GM12878 (cell line): ENCODE data around the gene TAAR2. TPM values are rescaled to one million over a fixed set of nuclear protein-coding genes. Genes with fewer than 3 reads are reported as not detected.

Experiments
- ATAC-seq: fragments of 200-7000 bp; cut with Tn5 transposase; 3 replicates; pipeline ENCODE4 v1.9.1; 2020; ENCODE audit warnings: mild to moderate bottlenecking, moderate library complexity
- BruUV-seq: library from RNA; stranded (reverse); fragments of 400-500 nt; replicated peaks from 2 replicates; lab custom pipeline; 2021; lab: Mats Ljungman, UMichigan
- CTCF ChIA-PET: fragments of 300-600 bp; sonication (Branson Sonifier 250); formaldehyde crosslinking; extraction: SDS; loops from one replicate; lab custom pipeline; 2021; ENCODE audit warnings: inconsistent platforms; lab: Yijun Ruan, JAX
- POLR2A ChIA-PET: fragments of 350-600 bp; formaldehyde crosslinking; extraction: SDS; loops from one replicate; lab custom pipeline; 2021; ENCODE audit warnings: inconsistent platforms; lab: Charles Lee
- RAD21 ChIA-PET: fragments of 300-600 bp; sonication (Branson Sonifier 250); formaldehyde crosslinking; loops from one replicate; lab custom pipeline; 2023; ENCODE audit warnings: antibody characterized with exemption; ENCODE audit not compliant: unreplicated experiment; lab: Charles Lee
- SMC1A ChIA-PET: fragments of 300-600 bp; sonication (Branson Sonifier 250); formaldehyde crosslinking; loops from one replicate; lab custom pipeline; 2023; ENCODE audit not compliant: unreplicated experiment, uncharacterized antibody; lab: Charles Lee
- DNase-seq: peaks from one replicate; pipeline ENCODE4 v3.0.0-alpha.2; 2011; ENCODE audit warnings: low read depth, low spot score
- FAIRE-seq: peaks from 3 replicates; lab custom pipeline; 2011; peaks lifted over from hg19 to GRCh38; lab: Jason Lieb, UNC
- H2AFZ ChIP-seq: 2 replicates; pipeline ENCODE4 v1.6.0; 2011; ENCODE audit warnings: low read depth, low read length, control low read depth; ENCODE audit not compliant: control insufficient read depth
- H3K27ac ChIP-seq: 2 replicates; pipeline ENCODE4 v1.5.1; 2011; ENCODE audit warnings: control low read depth; ENCODE audit not compliant: control insufficient read depth, insufficient read depth
- H3K27me3 ChIP-seq, 2 experiments: replicated peaks in 1 of 2; 2 replicates each; pipeline versions ENCODE4 v1.6.0 to v1.6.1; 2011; ENCODE audit warnings: low read length in 1 of 2; ENCODE audit not compliant: control insufficient read depth in 2 of 2, insufficient read depth in 2 of 2
- H3K36me3 ChIP-seq, 2 experiments: 2 replicates each; pipeline ENCODE4 v1.5.1; 2011; ENCODE audit warnings: low read length in 1 of 2; ENCODE audit not compliant: control insufficient read depth in 2 of 2, insufficient read depth in 2 of 2
- H3K4me1 ChIP-seq: 2 replicates; pipeline ENCODE4 v1.6.1; 2011; ENCODE audit warnings: mild to moderate bottlenecking, low read length, moderate library complexity, mixed read lengths; ENCODE audit not compliant: control insufficient read depth, insufficient read depth
- H3K4me2 ChIP-seq: 2 replicates; pipeline ENCODE4 v1.6.0; 2011; ENCODE audit warnings: control low read depth; ENCODE audit not compliant: control insufficient read depth, insufficient read depth
- H3K4me3 ChIP-seq: fragments of 200-600 bp; sonication (generic); 2 replicates; pipeline ENCODE4 v1.5.1; 2016
- H3K79me2 ChIP-seq: 2 replicates; pipeline ENCODE4 v1.6.0; 2011; ENCODE audit warnings: low read length; ENCODE audit not compliant: control insufficient read depth, insufficient read depth
- H3K9ac ChIP-seq: 2 replicates; pipeline ENCODE4 v1.8.0; 2011; ENCODE audit warnings: low read length, control low read depth, mixed read lengths; ENCODE audit not compliant: control insufficient read depth, insufficient read depth
- H3K9me3 ChIP-seq: replicated peaks from 3 replicates; pipeline ENCODE4 v1.5.1; 2011; ENCODE audit warnings: mild to moderate bottlenecking, low read length; ENCODE audit not compliant: control insufficient read depth, insufficient read depth
- H4K20me1 ChIP-seq: 2 replicates; pipeline ENCODE4 v1.6.0; 2011; ENCODE audit not compliant: control insufficient read depth, insufficient read depth
- ATF2 ChIP-seq: IDR thresholded peaks from 2 replicates; pipeline ENCODE4 v1.6.1; 2012; ENCODE audit warnings: low read length, inconsistent platforms
- CHD1 ChIP-seq: IDR thresholded peaks from 2 replicates; pipeline ENCODE4 v1.6.1; 2012; ENCODE audit warnings: low read depth, low read length, improper control_type of control experiment
- CUX1 ChIP-seq: IDR thresholded peaks from 2 replicates; pipeline ENCODE4 v1.6.1; 2012; ENCODE audit warnings: improper control_type of control experiment, low read depth, low read length; ENCODE audit not compliant: insufficient replicate concordance
- DPF2 ChIP-seq: fragments of 450-650 bp; IDR thresholded peaks from 2 replicates; pipeline ENCODE4 v1.6.1; 2017; ENCODE audit warnings: mild to moderate bottlenecking
- NFIC ChIP-seq: IDR thresholded peaks from 2 replicates; pipeline ENCODE4 v1.6.1; 2012; ENCODE audit warnings: low read depth, mild to moderate bottlenecking, inconsistent platforms, low read length, moderate library complexity
- NR2C1 ChIP-seq: fragments of 450-650 bp; IDR thresholded peaks from 2 replicates; pipeline ENCODE4 v1.6.1; 2017; ENCODE audit warnings: antibody characterized with exemption, mild to moderate bottlenecking, moderate library complexity
- SUZ12 ChIP-seq: fragments of 200-600 bp; sonication (generic); IDR thresholded peaks from one replicate; pipeline ENCODE4 v1.6.1; 2018; ENCODE audit warnings: antibody characterized with exemption, mild to moderate bottlenecking; ENCODE audit not compliant: unreplicated experiment
- TCF3 ChIP-seq: IDR thresholded peaks from 2 replicates; pipeline ENCODE4 v1.6.1; 2012; ENCODE audit warnings: low read depth, mild to moderate bottlenecking, low read length, borderline replicate concordance; ENCODE audit not compliant: insufficient read depth
- WGBS: methylation state at CpG from one replicate; pipeline ENCODE4 v1.1.6; 2016; ENCODE audit warnings: low lambda C conversion rate; ENCODE audit not compliant: insufficient replicate concordance, insufficient coverage; ENCODE audit errors: missing lambda C conversion rate; 5-methylcytosine and 5-hydroxymethylcytosine counted together
- in situ Hi-C: fragments of 300-500 bp; cut with MboI; formaldehyde crosslinking; loops from 9 replicates; pipeline ENCODE4 v1.14.3; 2018; ENCODE audit warnings: mixed read lengths
- intact Hi-C: fragments of 100-400 bp; cut with micrococcal nuclease; formaldehyde crosslinking; loops from one replicate; pipeline ENCODE4 v1.14.2; 2022; ENCODE audit not compliant: unreplicated experiment
- polyA plus RNA-seq, 11 experiments: library from polyadenylated mRNA; depleted of rRNA in 4 of 11; unstranded in 6 of 11; stranded (reverse) in 5 of 11; fragments of >200 nt; fragmentation: Nextera tagmentation in 4 of 11; fragmentation: Illumina TruSeq in 1 of 11; extraction: Ambion mirVana in 4 of 11; extraction: Trizol in 1 of 11; gene quantifications; 1 replicate in 1 of 11; 2 replicates in 10 of 11; pipeline versions ENCODE4 v1.2.1 to v1.2.3, GENCODE V29; 2011 to 2016; ENCODE audit warnings: inconsistent platforms in 2 of 11, missing spikeins in 2 of 11, low read depth in 1 of 11
- total RNA-seq, 4 experiments: library from RNA; depleted of rRNA in 3 of 4; stranded (reverse); fragments of >200 nt in 3 of 4; fragmentation: Illumina TruSeq in 1 of 4; extraction: Trizol in 1 of 4; gene quantifications; 2 replicates each; pipeline versions ENCODE4 v1.2.1 to v1.2.3, GENCODE V29; 2013 to 2021
- TF ChIP-seq, protein P1 (sequence below): fragments of 450-650 bp; IDR thresholded peaks from 2 replicates; pipeline ENCODE4 v1.6.1; 2016; ENCODE audit warnings: mild to moderate bottlenecking, moderate library complexity, borderline replicate concordance
- TF ChIP-seq, protein P2 (sequence below): fragments of 450-650 bp; conservative IDR thresholded peaks from 2 replicates; pipeline ENCODE4 v1.6.1; 2017; ENCODE audit warnings: mild to moderate bottlenecking, moderate library complexity

Gene TAAR2
- total and polyA plus RNA-seq, 10 of the 15 experiments (the other 5 are each of a cell fraction or from before 2014, with no cell fraction given) = not detected

- Histone ChIP-seq H3K27ac (no peak within 1 kb of the TSS), H3K4me3 (no peak within 1 kb of the TSS), H2AFZ (no peak within 1 kb of the TSS), H3K36me3 (no peaks in the 10 kb centered on the region), H3K27me3 (no peaks in the 10 kb centered on the region), H3K4me2 (no peak within 1 kb of the TSS), H3K79me2 (no peaks in the 10 kb centered on the region), H3K9ac (no peak within 1 kb of the TSS), H3K9me3 (no peaks in the 10 kb centered on the region), H3K4me1 (no peaks in the 10 kb centered on the region), H4K20me1 (no peaks in the 10 kb centered on the region)
- intact Hi-C loops = no loop called here
- FAIRE-seq (no peak), ATAC-seq (no peak), DNase-seq (no peak)
- ChIA-PET SMC1A (interaction anchor here (1.0 kb wide), 1 partner anchor 9 kb away, joined by 3 read pairs; no protein-coding TSS in a partner anchor), RAD21 (no interaction called here), CTCF (interaction anchor here (1.1 to 1.6 kb wide), 2 partner anchors 8 to 10 kb away, joined by 3 to 5 read pairs; no protein-coding TSS in a partner anchor), POLR2A (no interaction called here)
- no TSS peak for BruUV-seq
- in situ Hi-C loops = no loop called here
- WGBS = 20% methylated on average over 5 of the region's 5 CpGs
- TF ChIP-seq TCF3 (no peak), SUZ12 (no peak), NFIC (no peak), CUX1 (no peak), CHD1 (no peak), DPF2 (no peak), ATF2 (no peak), NR2C1 (no peak)
- TF ChIP-seq, protein P1, sequence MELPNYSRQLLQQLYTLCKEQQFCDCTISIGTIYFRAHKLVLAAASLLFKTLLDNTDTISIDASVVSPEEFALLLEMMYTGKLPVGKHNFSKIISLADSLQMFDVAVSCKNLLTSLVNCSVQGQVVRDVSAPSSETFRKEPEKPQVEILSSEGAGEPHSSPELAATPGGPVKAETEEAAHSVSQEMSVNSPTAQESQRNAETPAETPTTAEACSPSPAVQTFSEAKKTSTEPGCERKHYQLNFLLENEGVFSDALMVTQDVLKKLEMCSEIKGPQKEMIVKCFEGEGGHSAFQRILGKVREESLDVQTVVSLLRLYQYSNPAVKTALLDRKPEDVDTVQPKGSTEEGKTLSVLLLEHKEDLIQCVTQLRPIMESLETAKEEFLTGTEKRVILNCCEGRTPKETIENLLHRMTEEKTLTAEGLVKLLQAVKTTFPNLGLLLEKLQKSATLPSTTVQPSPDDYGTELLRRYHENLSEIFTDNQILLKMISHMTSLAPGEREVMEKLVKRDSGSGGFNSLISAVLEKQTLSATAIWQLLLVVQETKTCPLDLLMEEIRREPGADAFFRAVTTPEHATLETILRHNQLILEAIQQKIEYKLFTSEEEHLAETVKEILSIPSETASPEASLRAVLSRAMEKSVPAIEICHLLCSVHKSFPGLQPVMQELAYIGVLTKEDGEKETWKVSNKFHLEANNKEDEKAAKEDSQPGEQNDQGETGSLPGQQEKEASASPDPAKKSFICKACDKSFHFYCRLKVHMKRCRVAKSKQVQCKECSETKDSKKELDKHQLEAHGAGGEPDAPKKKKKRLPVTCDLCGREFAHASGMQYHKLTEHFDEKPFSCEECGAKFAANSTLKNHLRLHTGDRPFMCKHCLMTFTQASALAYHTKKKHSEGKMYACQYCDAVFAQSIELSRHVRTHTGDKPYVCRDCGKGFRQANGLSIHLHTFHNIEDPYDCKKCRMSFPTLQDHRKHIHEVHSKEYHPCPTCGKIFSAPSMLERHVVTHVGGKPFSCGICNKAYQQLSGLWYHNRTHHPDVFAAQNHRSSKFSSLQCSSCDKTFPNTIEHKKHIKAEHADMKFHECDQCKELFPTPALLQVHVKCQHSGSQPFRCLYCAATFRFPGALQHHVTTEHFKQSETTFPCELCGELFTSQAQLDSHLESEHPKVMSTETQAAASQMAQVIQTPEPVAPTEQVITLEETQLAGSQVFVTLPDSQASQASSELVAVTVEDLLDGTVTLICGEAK = no peak
- TF ChIP-seq, protein P2, sequence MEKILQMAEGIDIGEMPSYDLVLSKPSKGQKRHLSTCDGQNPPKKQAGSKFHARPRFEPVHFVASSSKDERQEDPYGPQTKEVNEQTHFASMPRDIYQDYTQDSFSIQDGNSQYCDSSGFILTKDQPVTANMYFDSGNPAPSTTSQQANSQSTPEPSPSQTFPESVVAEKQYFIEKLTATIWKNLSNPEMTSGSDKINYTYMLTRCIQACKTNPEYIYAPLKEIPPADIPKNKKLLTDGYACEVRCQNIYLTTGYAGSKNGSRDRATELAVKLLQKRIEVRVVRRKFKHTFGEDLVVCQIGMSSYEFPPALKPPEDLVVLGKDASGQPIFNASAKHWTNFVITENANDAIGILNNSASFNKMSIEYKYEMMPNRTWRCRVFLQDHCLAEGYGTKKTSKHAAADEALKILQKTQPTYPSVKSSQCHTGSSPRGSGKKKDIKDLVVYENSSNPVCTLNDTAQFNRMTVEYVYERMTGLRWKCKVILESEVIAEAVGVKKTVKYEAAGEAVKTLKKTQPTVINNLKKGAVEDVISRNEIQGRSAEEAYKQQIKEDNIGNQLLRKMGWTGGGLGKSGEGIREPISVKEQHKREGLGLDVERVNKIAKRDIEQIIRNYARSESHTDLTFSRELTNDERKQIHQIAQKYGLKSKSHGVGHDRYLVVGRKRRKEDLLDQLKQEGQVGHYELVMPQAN = no peak
Observed at GRCh38 chr6:132589454-132589853, 34.6 kb downstream of the TAAR2 start, which contains the start of gene TAAR5. TSS of gene TAAR5 (minus strand) at chr6:132589741. CDS start at chr6:132589686, 55 bp downstream.
